IPS DF 4.7 (cell line): ENCODE results near the gene CRYGD.
"Not testable (repeated sequence)": the region's sequence is repeated elsewhere in the genome, so short reads cannot be mapped to it uniquely, and the experiment has no call there.

Source experiments
- DNase-seq: peaks from one replicate; pipeline ENCODE4 v3.0.0-alpha.2; 2013; ENCODE audit warnings: low spot score; ENCODE audit errors: extremely low read depth

The CRYGD gene

GRCh38 chr2:208124013-208124715 lies at the start of gene CRYGD:
Gene CRYGD, minus strand, starts transcription at chr2:208124524. Its CDS starts 51 bp downstream, at chr2:208124473.
- DNase-seq, result not testable (repeated sequence)

- DNase-seq, result no peak
These were observed 47.8 kb upstream of the CRYGD start for GRCh38 chr2:208172125-208172524.

- no peak for DNase-seq
These were observed 40.8 kb upstream of the CRYGD start for GRCh38 chr2:208164951-208165755.

GRCh38 chr2:208163489-208163888 lies 39.2 kb upstream of the CRYGD start, which contains the start of gene CRYGA:
Gene CRYGA, minus strand, starts transcription at chr2:208163589. Its CDS starts 33 bp downstream, at chr2:208163556.
- no peak for DNase-seq

- no peak for DNase-seq
These were observed 32.1 kb upstream of the CRYGD start for GRCh38 chr2:208156439-208156838.

- no peak for DNase-seq
These were observed 28.8 kb upstream of the CRYGD start for GRCh38 chr2:208153156-208153555.

GRCh38 chr2:208150956-208151355 lies 26.6 kb upstream of the CRYGD start:
- no peak for DNase-seq

GRCh38 chr2:208150094-208150493 lies 25.8 kb upstream of the CRYGD start:
- DNase-seq, result no peak

- no peak for DNase-seq
These were observed 24.5 kb upstream of the CRYGD start for GRCh38 chr2:208148803-208149202.

GRCh38 chr2:208147759-208148158 lies 23.4 kb upstream of the CRYGD start:
- DNase-seq, result no peak

- DNase-seq, result no peak
These were observed 22.7 kb upstream of the CRYGD start for GRCh38 chr2:208147008-208147407.

GRCh38 chr2:208146006-208146405 lies 21.7 kb upstream of the CRYGD start, which contains the start of gene CRYGB:
Gene CRYGB, minus strand, starts transcription at chr2:208146158. Its CDS starts 38 bp downstream, at chr2:208146120.
- DNase-seq, result no peak

GRCh38 chr2:208142925-208143799 lies 18.8 kb upstream of the CRYGD start:
- no peak for DNase-seq

GRCh38 chr2:208142240-208142924 lies 18.1 kb upstream of the CRYGD start:
- no peak for DNase-seq

- DNase-seq, result no peak
These were observed 15.1 kb upstream of the CRYGD start for GRCh38 chr2:208139447-208139846.

GRCh38 chr2:208138334-208138733 lies 14.0 kb upstream of the CRYGD start:
- not testable (repeated sequence) for DNase-seq

GRCh38 chr2:208136716-208137094 lies 12.4 kb upstream of the CRYGD start:
- no peak for DNase-seq

GRCh38 chr2:208135794-208136715 lies 11.7 kb upstream of the CRYGD start:
- no peak for DNase-seq

GRCh38 chr2:208134928-208135586 lies 10.7 kb upstream of the CRYGD start:
- DNase-seq, result no peak
